Activated CD4-positive, alpha-beta memory T cell treated with anti-CD3 and anti-CD28 coated beads, Interleukin-2, amount 10 ng/mL, durations not matched to agents 7 days and 5 days (primary cell): ENCODE results near the gene MMP24. TPM values are rescaled to one million over a fixed set of nuclear protein-coding genes. Genes with fewer than 3 reads are reported as not detected.

ENCODE experiments used
- total RNA-seq, 2 experiments: library from RNA; stranded (reverse); gene quantifications; one replicate each; pipeline ENCODE4 v1.2.3, GENCODE V29; 2021

Gene MMP24
- total RNA-seq, 2 experiments from 2014 or later, result not detected

Other genes with a start within 250 kb of the MMP24 start
- 10 to 100 TPM; 63.5 to 65.7 TPM for gene TRPC4AP, start 133.9 kb upstream of the MMP24 start, total RNA-seq
- 10 to 100 TPM; 29.7 to 30.5 TPM for gene EDEM2, start 79.4 kb upstream of the MMP24 start, total RNA-seq
- under 1 TPM; 0.88 to 0.95 TPM for gene PROCR, start 54.6 kb upstream of the MMP24 start, total RNA-seq
- gene MMP24OS, start 51.4 kb downstream of the MMP24 start, total RNA-seq, result 10 to 100 TPM; 45.6 to 48.7 TPM
- gene EIF6, start 58.1 kb downstream of the MMP24 start, total RNA-seq, result 10 to 100 TPM; 86.1 to 91.3 TPM
- not detected for gene FAM83C, start 65.7 kb downstream of the MMP24 start, total RNA-seq
- 10 to 100 TPM; 40.8 to 41.4 TPM for gene UQCC1, start 185.3 kb downstream of the MMP24 start, total RNA-seq
- under 1 TPM in 1 of 2 experiments, not detected in 1; 0.08 TPM for gene GDF5, start 211.5 kb downstream of the MMP24 start, total RNA-seq
- 10 to 100 TPM; 70.3 to 71.2 TPM for gene CEP250, start 228.9 kb downstream of the MMP24 start, total RNA-seq